H1 (cell line): Measurements from ENCODE around the gene THRB. TPM values are rescaled to one million over a fixed set of nuclear protein-coding genes. Genes with fewer than 3 reads are reported as not detected.

ENCODE experiments used
- CTCF ChIA-PET: fragments of 300-600 bp; sonication (Branson Sonifier 250); formaldehyde crosslinking; loops from one replicate; lab custom pipeline; 2021; ENCODE audit not compliant: partially characterized antibody; lab: Charles Lee
- POLR2A ChIA-PET: fragments of 300-600 bp; sonication (Branson Sonifier 250); formaldehyde crosslinking; loops from one replicate; lab custom pipeline; 2021; ENCODE audit warnings: inconsistent platforms; ENCODE audit not compliant: partially characterized antibody; lab: Charles Lee
- DNase-seq, 2 experiments: peaks; one replicate each; pipeline versions ENCODE4 v3.0.0 to v3.0.0-alpha.2; 2010 to 2022; ENCODE audit warnings: low spot score in 2 of 2, low read depth in 1 of 2, mixed read lengths in 1 of 2
- FAIRE-seq: peaks from 2 replicates; lab custom pipeline; 2011; peaks lifted over from hg19 to GRCh38; lab: Jason Lieb, UNC
- H2AFZ ChIP-seq: 2 replicates; pipeline ENCODE4 v1.8.1; 2012; ENCODE audit warnings: low read length, inconsistent platforms
- H2AK5ac ChIP-seq: 2 replicates; pipeline ENCODE4 v1.6.1; 2013; ENCODE audit warnings: low read depth, low read length
- H2BK120ac ChIP-seq: replicated peaks from 2 replicates; pipeline ENCODE3; 2013; ENCODE audit warnings: low read depth, low read length, inconsistent platforms
- H2BK12ac ChIP-seq: 2 replicates; pipeline ENCODE4 v1.6.1; 2013; ENCODE audit warnings: low read depth, low read length
- H2BK15ac ChIP-seq: 2 replicates; pipeline ENCODE4 v1.6.1; 2013; ENCODE audit warnings: low read length
- H2BK20ac ChIP-seq: 2 replicates; pipeline ENCODE4 v1.6.1; 2013; ENCODE audit warnings: low read length
- H2BK5ac ChIP-seq: 2 replicates; pipeline ENCODE4 v1.6.1; 2013; ENCODE audit warnings: low read depth, low read length
- H3K14ac ChIP-seq: 2 replicates; pipeline ENCODE4 v1.6.1; 2013; ENCODE audit warnings: inconsistent platforms; ENCODE audit not compliant: insufficient read length
- H3K18ac ChIP-seq: 2 replicates; pipeline ENCODE4 v1.6.1; 2013; ENCODE audit warnings: low read length; ENCODE audit errors: extremely low read depth
- H3K23ac ChIP-seq: 2 replicates; pipeline ENCODE4 v1.6.1; 2013; ENCODE audit warnings: inconsistent platforms; ENCODE audit not compliant: insufficient read length
- H3K23me2 ChIP-seq: 2 replicates; pipeline ENCODE4 v1.6.1; 2013; ENCODE audit warnings: low read depth, low read length
- H3K27ac ChIP-seq: 2 replicates; pipeline ENCODE4 v1.6.1; 2011; ENCODE audit warnings: low read depth, low read length, inconsistent platforms
- H3K27me3 ChIP-seq, 4 experiments: replicated peaks in 1 of 4; 1 replicate in 1 of 4; 2 replicates in 3 of 4; pipeline versions ENCODE4 v1.6.1 to v1.8.1; 2011 to 2013; ENCODE audit warnings: low read length in 3 of 4, mild to moderate bottlenecking in 3 of 4, inconsistent platforms in 2 of 4, mixed read lengths in 2 of 4, moderate library complexity in 1 of 4; ENCODE audit not compliant: control insufficient read depth in 3 of 4, insufficient read depth in 3 of 4; ENCODE audit errors: extremely low read depth in 1 of 4
- H3K36me3 ChIP-seq, 4 experiments: 2 replicates each; pipeline versions ENCODE4 v1.6.1 to v1.8.1; 2011 to 2013; ENCODE audit warnings: mild to moderate bottlenecking in 4 of 4, low read length in 3 of 4, moderate library complexity in 2 of 4, control low read depth in 1 of 4, inconsistent platforms in 1 of 4; ENCODE audit not compliant: insufficient read depth in 4 of 4, control insufficient read depth in 2 of 4
- H3K4ac ChIP-seq: replicated peaks from 2 replicates; pipeline ENCODE3; 2013; ENCODE audit warnings: low read length, low read depth, mixed read lengths, inconsistent platforms; ENCODE audit not compliant: insufficient read length
- H3K4me1 ChIP-seq, 4 experiments: replicated peaks in 1 of 4; 1 replicate in 1 of 4; 2 replicates in 3 of 4; pipeline versions ENCODE4 v1.6.1 to v1.8.1; 2011 to 2013; ENCODE audit warnings: low read length in 3 of 4, inconsistent platforms in 2 of 4, mixed read lengths in 1 of 4; ENCODE audit not compliant: insufficient read depth in 4 of 4, control insufficient read depth in 3 of 4
- H3K4me2 ChIP-seq, 2 experiments: 2 replicates each; pipeline versions ENCODE4 v1.6.1 to v1.8.1; 2011 to 2013; ENCODE audit warnings: low read depth in 2 of 2, low read length in 2 of 2, control low read depth in 1 of 2, inconsistent platforms in 1 of 2, mild to moderate bottlenecking in 1 of 2; ENCODE audit not compliant: insufficient read depth in 1 of 2
- H3K4me3 ChIP-seq, 4 experiments: fragments of 200-600, 300-600 bp in 1 of 4; sonication (generic), shearing (Covaris generic), sonication (Bioruptor Twin) in 1 of 4; 2 replicates each; pipeline versions ENCODE4 v1.5.1 to v1.8.1; 2011 to 2016; ENCODE audit warnings: low read length in 4 of 4, low read depth in 3 of 4, control low read depth in 2 of 4, inconsistent platforms in 2 of 4, mild to moderate bottlenecking in 2 of 4, mixed read lengths in 1 of 4, moderate library complexity in 1 of 4; ENCODE audit not compliant: insufficient read depth in 2 of 4; ENCODE audit errors: extremely low read depth in 1 of 4
- H3K56ac ChIP-seq: replicated peaks from 2 replicates; pipeline ENCODE3; 2013; ENCODE audit warnings: low read depth, mild to moderate bottlenecking, mixed read lengths, low read length, inconsistent platforms; ENCODE audit not compliant: insufficient read length
- H3K79me1 ChIP-seq: 2 replicates; pipeline ENCODE4 v1.6.1; 2013; ENCODE audit warnings: low read depth, low read length, control low read depth
- H3K79me2 ChIP-seq, 2 experiments: 2 replicates each; pipeline versions ENCODE4 v1.6.1 to v1.8.1; 2012 to 2013; ENCODE audit warnings: low read length in 2 of 2, mild to moderate bottlenecking in 2 of 2, inconsistent platforms in 1 of 2; ENCODE audit not compliant: insufficient read depth in 2 of 2, control insufficient read depth in 1 of 2
- H3K9ac ChIP-seq, 4 experiments: replicated peaks in 1 of 4; 1 replicate in 1 of 4; 2 replicates in 3 of 4; pipeline versions ENCODE4 v1.6.1 to v1.8.1; 2011 to 2013; ENCODE audit warnings: low read depth in 3 of 4, low read length in 3 of 4, control low read depth in 2 of 4, mild to moderate bottlenecking in 2 of 4, moderate library complexity in 2 of 4, inconsistent platforms in 1 of 4; ENCODE audit errors: extremely low read depth in 1 of 4
- H3K9me3 ChIP-seq, 2 experiments: 2 replicates each; pipeline versions ENCODE4 v1.6.1 to v1.8.1; 2012 to 2013; ENCODE audit warnings: mild to moderate bottlenecking in 2 of 2, moderate library complexity in 2 of 2, control low read depth in 1 of 2, inconsistent platforms in 1 of 2, low read depth in 1 of 2, low read length in 1 of 2, mixed read lengths in 1 of 2; ENCODE audit not compliant: insufficient read depth in 2 of 2
- H4K20me1 ChIP-seq, 2 experiments: replicated peaks in 1 of 2; 2 replicates each; pipeline versions ENCODE3 to v1.8.1; 2011 to 2013; ENCODE audit warnings: inconsistent platforms in 2 of 2, low read length in 2 of 2, mild to moderate bottlenecking in 1 of 2; ENCODE audit not compliant: insufficient read depth in 2 of 2, control insufficient read depth in 1 of 2
- H4K5ac ChIP-seq: 2 replicates; pipeline ENCODE4 v1.6.1; 2013; ENCODE audit warnings: low read length, low read depth, mixed read lengths, inconsistent platforms; ENCODE audit not compliant: insufficient read length
- H4K8ac ChIP-seq: 2 replicates; pipeline ENCODE4 v1.8.0; 2013; ENCODE audit warnings: mild to moderate bottlenecking, moderate library complexity, low read length, inconsistent platforms; ENCODE audit not compliant: insufficient read depth; ENCODE audit errors: extremely low read depth
- H4K91ac ChIP-seq: replicated peaks from 2 replicates; pipeline ENCODE3; 2013; ENCODE audit warnings: low read length, mixed read lengths, inconsistent platforms; ENCODE audit not compliant: insufficient read length
- CTBP2 ChIP-seq: IDR thresholded peaks from 2 replicates; pipeline ENCODE4 v1.7.0; 2011; ENCODE audit warnings: borderline replicate concordance, mild to moderate bottlenecking, moderate library complexity, mixed read lengths, low read length; ENCODE audit not compliant: insufficient read depth, insufficient read length
- EZH2 ChIP-seq: fragments of 200-600 bp; sonication (generic); IDR thresholded peaks from 2 replicates; pipeline ENCODE4 v1.7.1; 2012; ENCODE audit warnings: low read depth, mild to moderate bottlenecking, moderate library complexity, low read length, inconsistent platforms; ENCODE audit not compliant: severe bottlenecking
- KDM4A ChIP-seq: IDR thresholded peaks from one replicate; pipeline ENCODE4 v1.7.1; 2012; ENCODE audit warnings: low read depth, mild to moderate bottlenecking, moderate library complexity, low read length, inconsistent platforms; ENCODE audit not compliant: severe bottlenecking
- NRF1 ChIP-seq: IDR thresholded peaks from 2 replicates; pipeline ENCODE4 v1.6.1; 2011; ENCODE audit warnings: mild to moderate bottlenecking, low read depth, low read length, improper control_type of control experiment
- RNF2 ChIP-seq: fragments of 200-900, 300-1000 bp; sonication (generic); IDR thresholded peaks from 2 replicates; pipeline ENCODE4 v1.7.1; 2016; ENCODE audit warnings: borderline replicate concordance, low read depth, mild to moderate bottlenecking, antibody characterized with exemption, low read length; ENCODE audit not compliant: poor library complexity, severe bottlenecking; ENCODE audit errors: missing control alignments
- SIN3A ChIP-seq, 2 experiments: IDR thresholded peaks in 1 of 2; conservative IDR thresholded peaks in 1 of 2; 2 replicates each; pipeline ENCODE4 v1.6.1; 2011 to 2012; ENCODE audit warnings: low read length in 2 of 2, improper control_type of control experiment in 1 of 2, low read depth in 1 of 2, mild to moderate bottlenecking in 1 of 2
- SIX5 ChIP-seq: IDR thresholded peaks from 2 replicates; pipeline ENCODE4 v1.6.1; 2011; ENCODE audit warnings: mild to moderate bottlenecking, low read depth, low read length
- SP4 ChIP-seq: IDR thresholded peaks from 2 replicates; pipeline ENCODE4 v1.6.1; 2012; ENCODE audit warnings: low read length, inconsistent platforms
- TCF12 ChIP-seq: IDR thresholded peaks from 2 replicates; pipeline ENCODE4 v1.6.1; 2011; ENCODE audit warnings: low read depth, mild to moderate bottlenecking, low read length
- USF2 ChIP-seq: IDR thresholded peaks from 2 replicates; pipeline ENCODE4 v1.6.1; 2011; ENCODE audit warnings: low read length, improper control_type of control experiment
- ZNF274 ChIP-seq: IDR thresholded peaks from 2 replicates; pipeline ENCODE4 v1.7.0; 2012; ENCODE audit warnings: low read length, borderline replicate concordance; ENCODE audit errors: extremely low read depth
- WGBS, 2 experiments: shearing (Covaris generic) in 1 of 2; methylation state at CpG; one replicate each; pipeline versions ENCODE4 v1.1.6 to v1.1.7; 2013 to 2015; ENCODE audit warnings: low lambda C conversion rate in 2 of 2, mixed read lengths in 2 of 2, inconsistent platforms in 1 of 2, low coverage in 1 of 2, missing lambda C conversion rate in 1 of 2; ENCODE audit not compliant: insufficient replicate concordance in 2 of 2, insufficient coverage in 1 of 2, insufficient read length in 1 of 2; ENCODE audit errors: extremely low coverage in 1 of 2, missing lambda C conversion rate in 1 of 2; 5-methylcytosine and 5-hydroxymethylcytosine counted together
- polyA plus RNA-seq, 7 experiments: library from polyadenylated mRNA; depleted of rRNA in 3 of 7; stranded (reverse) in 5 of 7; unstranded in 2 of 7; fragments of >200 nt in 5 of 7; fragments of 200-250 nt in 2 of 7; gene quantifications; 1 replicate in 5 of 7; 2 replicates in 1 of 7; 4 replicates in 1 of 7; pipeline versions ENCODE4 v1.2.1 to v1.2.3, GENCODE V29; 2011 to 2013; ENCODE audit warnings: missing spikeins in 2 of 7, mixed read lengths in 2 of 7
- total RNA-seq: library from RNA; stranded (reverse); fragmentation: NEBNext Ultra II Directional; extraction: Animal tissue kit (Norgen Biotek cat#: 25700); gene quantifications from 2 replicates; pipeline ENCODE4 v1.2.1, GENCODE V29; 2021

The THRB gene
- total and polyA plus RNA-seq, 2 of the 8 experiments (the other 6 are each of a cell fraction or from before 2014, with no cell fraction given): 0.98 to 3.9 TPM

DNA sequence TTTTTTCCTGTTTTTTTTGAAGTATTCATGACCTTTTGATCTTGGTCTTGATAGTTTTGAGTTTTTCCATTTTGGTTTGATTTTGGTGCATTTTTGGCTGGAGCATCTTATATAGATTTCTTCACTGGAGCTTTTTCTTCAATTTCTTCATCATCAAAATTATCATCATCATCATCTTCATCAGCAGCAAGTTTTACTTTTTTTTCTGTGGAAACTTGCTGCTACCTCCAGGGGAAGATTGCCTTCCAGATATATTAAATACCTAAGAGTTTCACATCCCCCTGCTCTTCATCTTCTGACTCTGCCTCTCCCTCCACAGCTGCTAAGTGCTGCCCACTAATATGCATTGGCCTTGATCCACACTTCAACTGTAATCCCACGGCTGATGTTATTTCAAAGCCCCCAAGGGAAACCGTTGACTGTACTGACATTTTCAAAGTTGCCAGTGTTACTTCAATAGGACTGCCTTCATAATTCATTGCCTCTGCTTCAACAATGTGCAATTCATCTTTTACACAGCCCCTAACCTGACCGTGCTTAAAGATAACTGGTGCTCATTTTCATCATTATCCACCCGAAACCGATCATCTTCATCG is 397.9 kb downstream of the THRB start:
- peaks cover 0 to 2% (median 0%) of the 10 kb centered on the region in 4 experiments; a peak in 2 of 7 replicates for H3K4me1 ChIP-seq
- no peak overlapping the region for H2BK12ac ChIP-seq
- H3K79me2 ChIP-seq: no peaks in the 10 kb centered on the region
- H2BK5ac ChIP-seq: no peak overlapping the region
- H2AFZ ChIP-seq: no peak overlapping the region
- no peak for FAIRE-seq
- H3K79me1 ChIP-seq: no peaks in the 10 kb centered on the region
- ChIA-PET POLR2A (no interaction called here), CTCF (no interaction called here)
- no peaks in the 10 kb centered on the region for H4K20me1 ChIP-seq
- H3K9ac ChIP-seq: no peak overlapping the region
- no peaks in the 10 kb centered on the region for H3K23me2 ChIP-seq
- H3K4me2 ChIP-seq: no peak overlapping the region
- H2BK20ac ChIP-seq: no peak overlapping the region
- DNase-seq: no peak
- no peak overlapping the region for H2BK120ac ChIP-seq
- H3K56ac ChIP-seq: no peak overlapping the region
- H3K27me3 ChIP-seq: no peaks in the 10 kb centered on the region
- H4K8ac ChIP-seq: no peak overlapping the region
- H3K18ac ChIP-seq: no peak overlapping the region
- no peak overlapping the region for H4K5ac ChIP-seq
- no peak overlapping the region for H3K4me3 ChIP-seq
- H3K27ac ChIP-seq: no peak overlapping the region
- H3K9me3 ChIP-seq: 0 out of 4 replicates have a peak, but pooled peaks cover 0 to 2% of the 10 kb centered on the region in 2 experiments
- H3K36me3 ChIP-seq: no peaks in the 10 kb centered on the region
- H3K4ac ChIP-seq: no peak overlapping the region
- H4K91ac ChIP-seq: no peak overlapping the region
- H3K23ac ChIP-seq: no peak overlapping the region
- H3K14ac ChIP-seq: no peak overlapping the region
- H2BK15ac ChIP-seq: no peak overlapping the region
- 94% methylated on average over 6 of the region's 6 CpGs; no CpG with 5 or more reads in 1 of the 2 experiments for WGBS, 2 experiments
- no peak overlapping the region for H2AK5ac ChIP-seq
- TF ChIP-seq CTBP2 (no peak), TCF12 (no peak), SIN3A (conservative IDR thresholded peaks at IDR 0.05 in 1 of 2, IDR thresholded peaks at IDR 0.05 in 1 of 2; ENCODE audit: low read depth in 1 of 2, low read length in 2 of 2) (no peak), EZH2 (no peak), RNF2 (no peak), USF2 (no peak), KDM4A (no peak), ZNF274 (no peak), SIX5 (no peak), NRF1 (no peak), SP4 (no peak)
